ENCODE results near the gene TRIB2.
"Not testable (repeated sequence)": the region's sequence is repeated elsewhere in the genome, so short reads cannot be mapped to it uniquely, and the experiment has no call there.

DNA sequence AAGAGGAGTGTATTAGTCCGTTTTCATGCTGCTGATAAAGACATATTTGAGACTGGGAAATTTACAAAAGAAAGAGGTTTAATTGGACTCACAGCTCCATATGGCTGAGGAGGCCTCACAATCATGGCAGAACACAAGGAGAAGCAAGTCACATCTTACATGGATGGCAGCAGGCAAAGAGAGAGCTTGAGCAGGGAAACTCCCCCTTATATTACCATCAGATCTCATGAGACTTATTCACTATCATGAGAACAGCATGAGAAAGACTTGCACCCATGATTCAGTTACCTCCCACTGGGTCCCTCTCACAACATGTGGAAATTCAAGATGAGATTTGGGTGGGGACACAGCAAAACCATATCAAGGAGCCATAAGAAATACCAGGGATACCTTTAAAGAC, 36.6 kb upstream of the TRIB2 start:
- TF ChIP-seq EZH2, EZH2phosphoT487 (IDR thresholded peaks at IDR 0.05): not testable (repeated sequence)
- TF ChIP-seq, protein P1, sequence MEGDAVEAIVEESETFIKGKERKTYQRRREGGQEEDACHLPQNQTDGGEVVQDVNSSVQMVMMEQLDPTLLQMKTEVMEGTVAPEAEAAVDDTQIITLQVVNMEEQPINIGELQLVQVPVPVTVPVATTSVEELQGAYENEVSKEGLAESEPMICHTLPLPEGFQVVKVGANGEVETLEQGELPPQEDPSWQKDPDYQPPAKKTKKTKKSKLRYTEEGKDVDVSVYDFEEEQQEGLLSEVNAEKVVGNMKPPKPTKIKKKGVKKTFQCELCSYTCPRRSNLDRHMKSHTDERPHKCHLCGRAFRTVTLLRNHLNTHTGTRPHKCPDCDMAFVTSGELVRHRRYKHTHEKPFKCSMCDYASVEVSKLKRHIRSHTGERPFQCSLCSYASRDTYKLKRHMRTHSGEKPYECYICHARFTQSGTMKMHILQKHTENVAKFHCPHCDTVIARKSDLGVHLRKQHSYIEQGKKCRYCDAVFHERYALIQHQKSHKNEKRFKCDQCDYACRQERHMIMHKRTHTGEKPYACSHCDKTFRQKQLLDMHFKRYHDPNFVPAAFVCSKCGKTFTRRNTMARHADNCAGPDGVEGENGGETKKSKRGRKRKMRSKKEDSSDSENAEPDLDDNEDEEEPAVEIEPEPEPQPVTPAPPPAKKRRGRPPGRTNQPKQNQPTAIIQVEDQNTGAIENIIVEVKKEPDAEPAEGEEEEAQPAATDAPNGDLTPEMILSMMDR (IDR thresholded peaks at IDR 0.05), result not testable (repeated sequence)
